GDM1 (cell line): ENCODE data around the gene NKX6-1.

Source experiments
- DNase-seq: peaks from one replicate; lab custom pipeline; 2025; lab: John Stamatoyannopoulos, UW

Gene NKX6-1

DNA sequence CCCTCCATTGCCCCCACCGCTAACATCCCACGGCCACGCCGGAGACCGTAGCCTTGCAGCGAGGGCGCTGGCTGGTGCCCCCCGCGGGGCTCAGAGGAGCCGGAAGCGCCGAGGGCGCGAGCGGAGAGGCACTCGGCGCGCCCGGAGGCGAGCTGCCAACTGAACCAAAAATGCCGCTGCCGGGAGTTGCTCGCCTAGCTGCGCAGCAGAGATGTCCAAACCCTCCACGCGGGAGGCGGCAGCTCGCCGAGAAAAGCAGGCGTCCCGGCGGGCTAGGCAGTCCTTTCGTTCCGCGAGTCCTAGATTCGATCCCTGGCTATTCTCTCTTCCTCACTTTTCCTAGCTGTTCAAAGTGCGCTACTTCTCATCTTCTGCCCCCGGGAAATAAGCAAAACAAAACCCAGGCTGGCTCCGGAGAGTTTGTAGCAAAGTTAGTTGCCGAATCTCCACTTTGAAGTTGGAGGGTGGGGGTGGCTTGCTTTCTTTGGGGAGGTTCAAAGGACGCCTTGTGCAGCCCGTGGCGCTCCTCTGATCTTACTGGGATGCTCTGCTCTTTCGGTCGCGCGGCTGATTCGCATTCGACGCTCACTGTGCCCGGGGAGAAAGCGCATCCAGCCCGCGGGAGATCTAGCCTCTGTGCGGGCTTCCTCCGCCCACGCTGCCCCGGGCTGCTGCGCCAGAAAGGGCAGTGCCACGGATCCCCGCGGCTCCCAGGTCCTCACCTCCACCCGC lies 723 bp downstream of the NKX6-1 start:
- no peak for DNase-seq

DNA sequence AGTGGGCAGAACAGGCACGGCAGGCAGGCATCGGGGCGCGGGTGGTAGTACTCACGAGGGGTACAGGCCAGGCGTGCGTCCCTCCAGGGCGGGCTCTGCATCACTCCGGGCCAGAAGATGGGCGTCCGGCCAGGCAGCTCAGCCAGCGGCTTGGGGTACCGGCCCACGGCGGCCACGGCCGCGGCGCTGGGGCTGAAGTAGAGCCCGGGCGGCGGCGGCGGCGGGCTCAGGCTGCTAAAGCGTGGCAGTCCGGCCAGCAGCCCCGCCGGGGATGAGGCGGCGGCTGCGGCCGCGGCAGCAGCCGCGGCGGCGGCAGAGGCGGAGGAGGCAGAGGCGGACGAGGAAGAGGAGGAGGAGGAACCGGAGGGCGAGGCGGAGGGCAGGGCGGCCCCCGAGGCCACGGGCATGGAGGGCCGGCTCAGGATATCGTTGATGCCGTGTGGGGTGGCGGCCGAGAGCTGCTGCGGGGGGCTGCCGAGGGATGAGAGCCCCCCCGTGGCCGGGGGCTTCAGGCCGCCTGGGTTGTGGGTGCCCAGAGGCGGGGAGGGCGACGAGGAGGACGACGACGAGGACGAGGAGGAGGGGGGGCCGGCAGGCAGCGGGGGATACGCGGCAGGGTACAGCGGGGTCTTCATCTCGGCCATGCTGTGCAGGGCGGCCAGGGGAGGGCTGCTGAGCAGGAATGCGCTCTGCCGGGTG lies 1.4 kb downstream of the NKX6-1 start:
- no peak for DNase-seq

DNA sequence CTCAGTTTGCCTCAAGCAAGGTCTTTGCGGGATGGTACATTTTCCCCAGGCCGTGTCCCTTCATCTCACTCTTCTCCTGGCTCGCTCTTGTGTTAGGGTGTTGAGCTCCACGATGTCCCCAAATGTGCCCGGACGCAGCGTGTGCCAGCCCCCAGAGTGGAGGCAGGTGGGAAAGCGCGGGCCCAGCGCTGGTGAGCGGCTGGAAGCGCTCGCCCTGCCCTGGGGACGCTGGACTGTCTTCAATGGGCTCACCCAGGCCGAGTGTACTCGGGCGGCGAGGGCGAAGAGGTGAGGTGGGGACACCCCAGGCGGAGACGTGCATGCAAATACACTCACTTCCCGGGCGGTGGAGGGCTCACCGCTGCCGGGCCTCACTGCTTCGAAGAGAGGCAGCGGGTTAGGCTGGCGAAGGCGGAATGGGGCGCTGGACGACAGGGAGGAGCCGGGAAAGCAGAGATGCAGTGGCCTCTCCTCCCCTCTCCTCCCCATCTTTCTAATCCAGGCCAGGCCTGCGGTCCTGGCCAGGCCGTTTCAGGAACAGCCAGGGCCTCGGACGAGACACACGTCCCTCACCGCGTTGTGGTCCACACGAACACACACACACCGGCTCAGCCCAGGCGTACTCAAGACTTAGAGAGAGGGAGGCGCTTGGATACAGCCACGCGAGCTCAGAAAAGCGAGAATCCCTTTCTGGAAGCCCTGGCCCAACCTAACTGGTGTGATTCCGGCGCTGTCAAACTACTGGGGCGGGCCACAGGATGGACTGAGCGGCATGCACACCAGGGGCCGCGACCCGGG lies 2.2 kb downstream of the NKX6-1 start:
- DNase-seq: no peak

DNA sequence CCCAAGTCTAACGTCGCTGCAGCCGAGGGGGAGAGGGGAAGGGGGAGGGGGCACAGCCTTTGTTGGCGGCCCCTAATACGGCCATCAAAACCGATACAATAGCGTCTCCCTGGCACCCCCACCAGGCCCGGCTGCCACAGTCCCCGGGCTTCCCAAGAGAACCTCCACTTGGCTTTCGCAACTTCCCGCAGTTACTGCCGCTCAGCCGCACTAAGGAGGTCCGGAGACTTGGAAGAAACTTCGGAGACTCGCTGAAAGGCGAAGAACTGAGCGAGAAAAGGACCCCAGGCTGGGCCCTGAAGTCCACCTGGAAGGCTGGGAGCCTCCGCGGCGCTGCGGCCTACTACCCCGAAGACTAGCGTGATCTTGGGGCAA lies 2.8 kb downstream of the NKX6-1 start:
- DNase-seq: no peak

DNA sequence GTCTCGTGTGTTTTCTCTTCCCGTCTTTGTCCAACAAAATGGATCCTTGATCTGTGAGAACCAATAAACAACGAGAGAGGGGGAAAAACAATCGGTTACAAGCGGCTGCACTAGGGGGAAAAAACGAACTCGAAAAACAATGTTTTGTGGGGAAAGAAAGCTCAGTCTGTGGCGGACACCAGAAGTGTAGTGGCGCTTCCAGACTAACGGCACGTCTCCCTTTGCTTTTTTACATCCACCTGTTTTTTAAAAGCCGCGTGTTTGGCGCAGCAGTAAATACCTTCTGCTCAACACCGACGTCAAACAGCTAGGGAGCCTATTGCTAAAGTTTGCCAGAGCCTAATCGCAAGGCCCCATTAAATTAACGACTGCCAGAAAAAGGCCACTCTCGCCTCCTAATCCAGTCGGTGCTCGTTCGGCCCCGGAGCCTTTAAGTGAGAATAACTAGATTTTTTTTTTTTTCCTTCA lies 3.3 kb downstream of the NKX6-1 start:
- no peak for DNase-seq

DNA sequence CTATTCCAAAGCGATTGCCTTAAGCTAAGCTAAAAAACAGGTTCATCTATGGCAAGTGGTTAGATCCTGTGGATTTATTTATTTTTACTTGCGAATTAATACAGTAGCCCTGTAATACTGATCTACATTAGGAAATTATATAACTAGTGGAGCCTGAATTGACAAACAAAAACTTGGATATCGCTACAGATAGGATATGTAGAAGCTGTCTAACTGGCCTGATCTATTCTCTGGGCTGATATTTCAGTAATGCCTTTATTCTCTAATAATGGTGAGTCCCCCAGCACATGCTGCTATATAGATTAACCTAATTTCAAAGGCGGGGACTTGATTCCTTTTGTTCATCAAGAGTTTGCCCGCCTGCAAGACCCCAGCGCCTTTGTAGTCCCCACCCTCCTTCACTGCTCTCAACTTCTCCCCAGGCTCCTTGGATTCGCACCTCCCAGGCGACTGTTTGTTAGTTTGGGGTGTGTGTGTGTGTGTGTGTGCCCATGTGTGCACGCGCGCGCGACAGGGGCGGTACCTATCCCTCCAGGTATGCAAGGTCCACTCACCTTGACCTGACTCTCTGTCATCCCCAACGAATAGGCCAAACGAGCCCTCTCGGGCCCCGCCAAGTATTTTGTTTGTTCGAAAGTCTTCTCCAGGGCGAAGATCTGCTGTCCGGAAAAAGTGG lies 3.8 kb downstream of the NKX6-1 start:
- no peak for DNase-seq

DNA sequence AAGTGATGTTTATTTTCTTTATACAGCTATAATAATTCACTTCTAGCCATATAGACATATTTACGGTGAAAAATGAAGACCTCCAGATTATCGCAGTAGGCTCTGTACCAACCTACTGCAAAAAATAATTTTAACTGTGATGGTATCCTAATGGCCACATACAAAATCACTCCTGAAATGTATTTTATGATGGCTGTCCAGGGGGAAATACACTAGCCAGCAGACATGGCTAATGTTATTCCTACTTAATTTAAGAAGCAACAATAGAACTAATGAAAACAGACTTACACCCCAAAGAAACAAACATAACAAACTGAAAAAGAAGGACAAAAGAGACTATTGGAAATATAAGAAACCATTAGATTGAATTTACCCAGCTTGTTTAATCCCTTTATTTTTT lies 4.6 kb downstream of the NKX6-1 start:
- DNase-seq: no peak

DNA sequence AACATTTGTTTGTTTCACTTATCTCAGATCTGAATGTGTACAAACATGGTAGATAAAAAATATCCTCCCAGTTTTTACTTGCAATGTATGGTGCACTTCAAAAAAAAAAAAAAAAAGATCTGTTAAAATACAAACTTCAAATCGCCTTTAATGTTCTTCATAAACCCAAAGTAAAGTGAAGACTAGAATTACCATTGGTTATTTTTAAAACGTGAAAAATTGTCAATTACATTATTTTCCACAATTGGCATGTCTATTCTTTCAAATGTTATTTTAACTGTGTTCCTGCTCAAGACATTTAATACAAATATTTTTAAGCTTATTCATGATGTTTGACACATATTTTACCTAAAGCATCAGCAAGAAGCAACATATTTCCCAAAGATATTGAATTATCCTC lies 5.0 kb downstream of the NKX6-1 start:
- no peak for DNase-seq

DNA sequence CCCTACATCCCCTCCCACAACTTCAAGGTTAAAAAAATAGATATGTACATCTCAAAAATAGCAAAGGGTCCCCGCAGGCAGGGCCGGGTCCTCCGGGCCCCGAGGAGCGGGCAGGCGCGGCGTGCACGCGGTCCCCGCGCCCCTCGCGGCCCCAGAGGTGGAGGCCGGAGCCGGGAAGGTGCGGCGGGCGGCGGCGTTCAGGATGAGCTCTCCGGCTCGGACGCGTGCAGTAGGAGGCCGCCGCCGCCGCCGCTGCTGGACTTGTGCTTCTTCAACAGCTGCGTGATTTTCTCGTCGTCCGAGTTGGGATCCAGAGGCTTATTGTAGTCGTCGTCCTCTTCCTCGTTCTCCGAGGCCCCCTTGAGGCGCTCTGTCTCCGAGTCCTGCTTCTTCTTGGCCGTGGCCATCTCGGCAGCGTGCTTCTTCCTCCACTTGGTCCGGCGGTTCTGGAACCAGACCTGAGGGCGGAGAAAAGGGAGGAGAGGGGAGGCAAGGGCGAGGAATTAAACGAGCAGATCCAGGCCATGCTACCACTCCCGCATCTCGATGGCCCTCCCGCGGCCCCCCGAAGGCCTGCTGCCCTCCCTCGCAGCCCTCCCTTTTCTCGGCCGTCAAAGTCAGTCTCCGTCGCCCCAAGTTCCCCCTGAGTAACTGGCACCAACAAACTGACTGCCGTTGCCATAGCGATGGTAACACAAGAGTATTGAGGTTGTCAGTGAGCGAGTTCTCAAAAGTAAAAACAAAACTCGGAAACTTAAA lies 5.8 kb downstream of the NKX6-1 start:
- DNase-seq: no peak

DNA sequence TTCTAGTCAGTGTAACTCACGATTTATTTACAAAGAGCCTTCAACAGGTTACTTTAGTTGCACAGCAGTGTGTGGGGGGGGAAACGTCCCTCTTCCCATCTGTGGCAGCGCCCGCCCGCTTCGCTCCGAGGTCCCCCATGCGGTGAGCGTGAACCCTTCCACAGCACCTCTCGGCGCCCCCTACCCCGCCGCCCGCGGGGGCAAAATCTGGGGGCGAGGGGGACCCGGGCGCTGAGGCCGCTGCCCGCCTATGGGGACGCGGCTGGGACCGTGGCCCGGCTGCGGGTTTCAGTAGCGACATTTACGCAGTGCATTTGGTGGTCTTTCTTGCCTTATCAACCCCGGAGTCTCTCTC lies 6.4 kb downstream of the NKX6-1 start:
- DNase-seq: no peak

DNA sequence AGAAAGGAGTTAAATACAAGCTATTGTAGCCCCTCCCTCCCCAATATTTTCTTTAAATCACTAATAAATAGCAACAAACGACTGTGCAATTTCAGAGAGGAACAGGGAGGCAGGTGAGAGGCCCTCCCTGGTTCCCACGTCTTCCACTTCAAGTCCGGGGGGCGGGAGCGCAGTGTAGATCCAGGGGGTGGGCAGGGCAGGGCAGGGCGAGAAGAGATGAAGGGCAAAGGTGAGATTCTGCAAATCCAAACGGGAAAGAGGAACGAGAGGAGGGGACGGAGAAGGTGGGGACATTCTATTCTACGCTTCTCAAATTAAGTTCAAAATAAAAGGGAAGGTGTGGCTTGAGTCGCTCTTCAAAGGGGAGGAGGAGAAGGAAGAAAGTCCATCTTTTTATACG lies 6.8 kb downstream of the NKX6-1 start:
- no peak for DNase-seq

DNA sequence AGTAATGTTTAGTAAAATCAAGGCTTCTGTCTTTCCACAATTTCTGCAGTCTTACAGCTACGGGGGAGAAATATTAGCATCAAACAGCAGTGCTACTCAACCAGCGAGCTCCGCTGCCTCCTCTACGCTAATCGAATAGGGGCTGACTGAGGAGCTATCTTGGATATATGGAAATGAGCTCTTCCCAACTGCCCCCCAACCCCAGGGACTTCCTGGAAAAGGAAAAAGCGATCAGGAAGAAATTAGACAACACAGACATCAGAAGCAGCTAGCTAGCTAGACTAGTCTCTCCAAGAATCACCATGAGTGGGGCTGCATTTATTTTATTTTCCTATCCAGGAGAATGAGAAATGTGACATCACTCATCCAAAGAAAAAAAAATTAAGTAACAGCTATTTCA lies 7.6 kb downstream of the NKX6-1 start:
- no peak for DNase-seq

DNA sequence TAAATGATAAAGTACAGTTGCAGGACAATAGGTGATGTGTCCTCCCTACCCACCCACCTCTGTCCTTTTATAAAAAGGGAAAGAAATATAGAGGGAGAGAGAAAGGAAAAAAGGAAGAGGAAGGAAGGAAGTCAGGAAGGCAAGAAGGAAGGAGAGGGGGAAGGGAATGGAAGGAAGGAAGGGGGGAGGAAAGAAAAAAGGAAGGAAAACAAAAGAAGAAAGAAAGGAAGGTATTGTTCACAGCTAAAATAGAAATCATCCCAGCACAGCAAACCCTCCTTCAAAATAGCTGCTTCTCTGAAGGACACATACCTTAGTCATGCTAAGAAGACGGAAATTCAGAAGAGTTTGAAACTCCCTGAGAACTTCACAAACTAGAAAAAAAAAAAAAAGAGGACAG lies 8.4 kb downstream of the NKX6-1 start:
- no peak for DNase-seq

DNA sequence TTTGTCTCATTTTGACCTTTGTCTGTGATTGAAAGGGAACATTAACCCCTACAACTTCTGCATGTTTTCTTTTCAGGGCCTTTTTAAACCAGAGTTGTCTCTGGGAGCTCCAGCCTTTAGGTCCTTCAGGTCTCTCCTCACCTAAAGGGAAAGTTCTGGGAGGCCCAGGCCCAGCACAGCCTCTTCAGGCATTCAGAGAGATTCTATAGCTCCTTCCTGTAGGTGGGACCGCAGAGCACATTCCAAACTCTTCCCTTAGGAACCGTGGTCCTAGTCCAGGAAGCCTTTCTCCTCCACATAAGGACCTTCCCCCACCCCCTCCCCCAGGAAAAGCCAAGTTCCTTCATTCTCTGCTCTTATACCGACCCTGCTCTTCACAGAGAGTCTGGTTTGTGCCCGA lies 14.9 kb downstream of the NKX6-1 start:
- DNase-seq: no peak

DNA sequence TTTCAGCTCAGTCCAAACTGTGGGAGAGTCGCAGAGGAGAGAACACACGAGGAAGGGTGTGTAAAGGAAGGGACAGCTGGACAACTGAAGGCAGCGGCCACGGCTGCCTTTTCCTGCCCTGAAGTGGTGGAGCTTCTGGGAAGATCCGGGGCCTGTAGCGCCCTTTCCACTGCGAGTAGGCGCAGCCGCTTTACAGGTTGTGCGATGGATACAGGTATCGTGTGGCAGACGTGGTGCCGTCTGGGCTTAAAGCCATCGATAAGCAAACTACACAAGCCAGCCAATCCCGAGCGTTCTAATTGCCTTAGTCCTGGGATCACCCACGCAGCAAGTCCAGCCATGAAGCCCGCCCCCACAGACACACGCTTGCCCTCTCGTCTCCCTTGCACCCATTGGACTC lies 15.4 kb downstream of the NKX6-1 start:
- DNase-seq: no peak

DNA sequence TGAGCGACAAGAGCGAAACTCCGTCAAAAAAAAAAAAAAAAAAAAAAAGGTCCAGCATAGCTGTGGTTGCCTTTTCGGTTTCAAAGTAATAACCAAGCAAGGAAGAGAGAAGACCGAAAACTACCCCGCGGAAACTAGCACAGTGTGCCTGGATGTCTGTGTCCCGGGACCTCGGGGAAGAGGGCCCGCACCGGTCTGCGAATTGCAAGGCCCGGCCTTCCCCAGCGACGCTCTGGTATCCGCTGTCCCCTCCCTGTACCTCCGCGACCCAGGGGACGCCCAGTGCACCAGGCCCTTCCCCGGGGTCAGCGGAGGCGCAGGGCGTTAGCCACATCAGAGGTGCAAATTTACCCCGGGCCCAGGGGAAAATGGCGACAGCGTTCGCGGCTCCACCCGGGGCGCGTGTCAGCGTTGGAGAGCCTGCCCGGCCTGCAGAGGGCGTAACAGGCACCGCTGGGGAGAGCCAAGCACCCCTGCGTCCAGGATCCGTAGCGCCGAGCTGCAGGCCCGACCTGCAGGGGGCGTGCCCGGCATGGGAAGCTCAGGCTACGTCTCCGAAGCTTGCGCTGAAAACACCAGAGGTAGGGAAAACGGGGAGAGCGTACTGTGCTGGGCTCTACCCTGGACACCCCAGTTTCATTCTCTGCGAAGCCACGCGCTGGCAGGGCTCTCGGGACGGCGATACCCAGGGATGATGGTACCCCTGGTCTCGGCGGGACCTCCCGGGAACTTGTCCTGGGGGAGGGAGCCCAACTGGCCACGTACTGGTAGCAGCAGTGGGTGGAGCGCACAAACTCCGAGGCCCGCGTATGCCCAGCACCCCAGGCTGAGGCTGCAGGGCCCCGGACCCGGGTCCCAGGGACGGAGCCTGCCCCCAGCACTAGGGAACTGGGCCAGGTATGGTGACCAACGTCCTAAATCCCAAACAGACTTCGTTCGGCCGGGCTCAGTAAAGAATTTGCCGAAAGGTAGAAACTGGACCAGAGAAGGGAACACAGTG lies 16.2 kb downstream of the NKX6-1 start:
- DNase-seq: no peak

DNA sequence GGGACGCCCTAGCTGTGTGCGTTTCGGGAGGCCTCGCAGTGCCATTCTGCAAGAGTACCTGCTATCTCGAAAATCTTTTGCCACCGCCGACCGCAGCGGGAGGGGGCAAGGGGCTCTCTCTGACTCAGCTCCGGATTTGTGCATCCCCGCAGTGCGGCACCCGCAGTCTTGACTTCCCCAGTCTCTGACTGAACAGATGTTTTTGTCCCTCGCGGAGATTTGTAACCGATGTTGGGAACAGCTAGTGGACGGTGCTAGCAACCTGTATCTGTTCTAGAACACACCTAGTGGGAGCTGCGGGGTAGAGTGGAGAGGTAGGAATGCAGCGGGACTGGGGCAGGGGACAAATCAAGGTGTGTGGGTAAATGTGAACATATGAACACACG lies 17.2 kb downstream of the NKX6-1 start:
- DNase-seq: no peak

DNA sequence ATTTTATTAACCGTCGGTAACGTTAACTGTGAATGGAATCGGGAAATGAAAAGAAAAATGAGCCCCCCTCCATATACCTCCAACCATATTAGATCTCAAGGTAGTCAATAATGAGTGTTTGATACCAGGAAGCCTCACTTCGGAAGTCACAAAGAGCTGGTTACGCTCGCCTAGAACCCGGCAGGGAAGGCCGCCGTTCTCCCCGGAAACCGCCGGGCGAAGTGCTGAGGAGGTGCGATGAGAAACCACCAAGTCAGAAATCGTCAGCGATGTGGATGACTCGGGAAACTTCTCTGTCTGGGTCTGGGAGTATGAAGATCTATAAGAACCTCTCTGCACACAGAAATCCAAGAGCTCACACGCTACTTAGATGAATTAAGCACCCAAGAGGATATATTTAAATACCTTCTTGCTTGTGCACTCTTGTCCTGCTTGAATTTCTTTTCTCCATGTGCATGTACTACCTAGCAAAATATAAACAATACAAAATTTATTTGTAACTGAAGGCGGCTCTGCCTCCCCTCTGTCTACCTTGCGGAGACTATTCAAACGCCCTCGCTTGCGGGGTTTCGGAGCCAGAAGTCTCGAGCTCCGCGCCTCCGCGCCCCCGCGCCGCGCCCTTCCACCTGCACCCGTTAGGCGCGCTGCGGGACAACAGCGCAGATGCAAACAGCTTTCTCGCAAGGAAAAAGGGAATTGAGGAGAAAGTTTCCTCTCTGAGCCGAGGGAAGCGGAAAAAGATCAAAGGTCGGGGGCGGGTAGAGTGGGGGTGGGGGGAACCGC lies 17.8 kb downstream of the NKX6-1 start:
- DNase-seq: no peak

DNA sequence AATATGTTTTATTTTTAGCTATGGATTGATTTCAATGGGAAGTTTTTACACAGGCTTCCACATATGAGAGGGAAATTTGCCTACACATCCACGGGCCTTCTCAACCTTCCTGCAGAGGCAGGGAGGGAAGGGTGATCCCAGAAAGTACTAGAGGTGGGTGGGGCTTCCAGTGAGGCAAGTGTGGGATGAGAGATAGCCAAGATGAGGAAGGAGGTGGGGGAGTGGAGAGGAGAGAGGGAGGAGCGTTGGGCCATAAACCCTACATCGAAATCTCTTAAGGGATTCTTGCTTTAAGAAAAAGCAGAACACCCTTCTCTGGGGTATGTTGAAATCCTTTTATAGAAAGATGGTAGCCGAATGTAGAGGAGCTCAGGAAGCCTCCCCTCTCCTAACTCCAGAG lies 19.0 kb downstream of the NKX6-1 start:
- no peak for DNase-seq

DNA sequence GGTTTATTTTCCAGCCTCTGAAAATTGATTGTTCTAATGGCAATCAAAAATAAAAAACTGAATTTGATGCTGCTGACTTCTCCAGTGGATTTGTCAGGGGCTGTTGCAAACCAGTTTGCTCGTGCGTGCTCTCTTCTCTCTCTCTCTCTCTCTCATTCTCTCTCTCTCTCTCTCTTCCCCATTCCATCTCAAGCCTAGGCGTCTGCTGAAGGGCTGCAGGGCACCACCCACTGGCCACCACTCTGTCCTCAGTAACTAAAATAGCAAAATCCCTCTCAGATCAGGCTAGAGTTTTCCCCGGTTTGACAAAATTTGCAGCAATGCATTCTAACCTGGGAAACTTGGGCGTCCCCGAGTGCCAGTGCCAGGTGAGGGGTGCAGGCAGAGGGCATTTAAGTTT lies 19.4 kb downstream of the NKX6-1 start:
- no peak for DNase-seq
